A549 (cell line): ENCODE results near the gene CCL1.

Experiments
- CTCF ChIP-seq: fragments of >200 bp; sonication (Bioruptor Twin); formaldehyde crosslinking; IDR thresholded peaks from 3 replicates; pipeline ENCODE4 v1.5.1; 2016
- EHMT2 ChIP-seq: fragments of 200-600 bp; sonication (generic); IDR thresholded peaks from 2 replicates; pipeline ENCODE4 v1.6.1; 2016; ENCODE audit warnings: antibody characterized with exemption, low read depth, mild to moderate bottlenecking, moderate library complexity
- HDAC2 ChIP-seq: fragments of 200-600 bp; sonication (generic); IDR thresholded peaks from 2 replicates; pipeline ENCODE4 v1.6.1; 2016
- HOXA7 ChIP-seq: fragments of 250-450 bp; sonication (Bioruptor Pico); IDR thresholded peaks from 2 replicates; pipeline ENCODE4 v1.5.0; 2020; ENCODE audit warnings: mild to moderate bottlenecking, moderate library complexity
- MAFK ChIP-seq: fragments of 450-650 bp; IDR thresholded peaks from 2 replicates; pipeline ENCODE4 v1.6.1; 2014; ENCODE audit not compliant: partially characterized antibody
- MYC ChIP-seq: IDR thresholded peaks from 2 replicates; pipeline ENCODE4 v1.6.1; 2012; ENCODE audit warnings: mild to moderate bottlenecking, inconsistent platforms, low read length, improper control_type of control experiment, borderline replicate concordance
- RAD21 ChIP-seq, 2 experiments: fragments of >200 bp in 1 of 2; sonication (Bioruptor Twin) in 1 of 2; formaldehyde crosslinking in 1 of 2; IDR thresholded peaks in 1 of 2; conservative IDR thresholded peaks in 1 of 2; 2 replicates in 1 of 2; 3 replicates in 1 of 2; pipeline ENCODE4 v1.6.1; 2012 to 2018; ENCODE audit warnings: inconsistent platforms in 1 of 2

- TF ChIP-seq EHMT2 (no peak), RAD21 (conservative IDR thresholded peaks at IDR 0.05 in 1 of 2, IDR thresholded peaks at IDR 0.05 in 1 of 2) (no peak), CTCF (no peak), HDAC2 (no peak), MAFK (no peak), HOXA7 (CRISPR knock-in tag) (no peak), MYC (no peak)
Observed at GRCh38 chr17:34311291-34311690, 51.7 kb downstream of the CCL1 start.
